Sigmoid colon (tissue), 4 donors: ENCODE results near the gene TOMM34.

Experiments
- EP300 ChIP-seq, 4 donors: sonication (generic); formaldehyde crosslinking; IDR thresholded peaks; one replicate each; pipeline ENCODE4 v1.6.1; 2017; ENCODE audit warnings: antibody characterized with exemption in 4 of 4
- POLR2A ChIP-seq, 2 donors: fragments of 450-650 bp; IDR thresholded peaks; one replicate each; pipeline ENCODE4 v1.6.1; 2016; ENCODE audit warnings: antibody characterized with exemption in 2 of 2, mild to moderate bottlenecking in 2 of 2, moderate library complexity in 2 of 2
- POLR2AphosphoS5 ChIP-seq, 4 donors: sonication (generic); formaldehyde crosslinking; IDR thresholded peaks; one replicate each; pipeline ENCODE4 v1.6.1; 2017; ENCODE audit warnings: antibody characterized with exemption in 4 of 4
- TF ChIP-seq, protein P1 (sequence below), 4 experiments: fragments of 450-650 bp in 3 of 4; fragments of 200-600 bp in 1 of 4; IDR thresholded peaks; one replicate each; pipeline ENCODE4 v1.5.1; 2016 to 2019; ENCODE audit warnings: antibody characterized with exemption in 4 of 4, mild to moderate bottlenecking in 3 of 4, moderate library complexity in 2 of 4

DNA sequence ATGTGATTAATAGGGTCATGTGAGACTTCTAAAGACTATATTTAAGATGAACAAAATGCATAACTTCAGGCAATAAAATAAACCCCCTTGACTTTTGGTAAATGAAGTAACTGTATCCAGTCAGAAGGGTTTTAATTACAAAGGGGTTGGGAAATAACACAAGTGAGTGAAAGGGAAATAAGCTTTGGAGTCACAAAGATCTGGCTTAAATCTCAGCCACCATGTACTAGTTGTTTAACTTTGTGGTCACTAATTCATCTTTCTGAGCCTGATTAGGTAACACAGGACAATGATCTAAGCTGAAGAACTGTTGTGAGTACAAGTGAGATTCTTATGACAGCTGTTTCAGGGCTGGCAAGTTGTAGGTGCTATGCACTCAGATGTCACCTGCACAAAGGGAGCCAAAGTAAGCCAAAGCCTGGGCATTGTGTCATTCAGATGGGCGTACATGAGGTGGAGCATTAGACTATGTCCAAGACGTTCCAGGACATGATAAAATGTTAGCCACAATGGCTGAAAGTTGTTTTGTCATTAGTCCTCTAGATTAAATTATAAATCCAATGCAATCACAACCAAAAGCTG lies 13.8 kb downstream of the TOMM34 start:
- TF ChIP-seq, protein P1, sequence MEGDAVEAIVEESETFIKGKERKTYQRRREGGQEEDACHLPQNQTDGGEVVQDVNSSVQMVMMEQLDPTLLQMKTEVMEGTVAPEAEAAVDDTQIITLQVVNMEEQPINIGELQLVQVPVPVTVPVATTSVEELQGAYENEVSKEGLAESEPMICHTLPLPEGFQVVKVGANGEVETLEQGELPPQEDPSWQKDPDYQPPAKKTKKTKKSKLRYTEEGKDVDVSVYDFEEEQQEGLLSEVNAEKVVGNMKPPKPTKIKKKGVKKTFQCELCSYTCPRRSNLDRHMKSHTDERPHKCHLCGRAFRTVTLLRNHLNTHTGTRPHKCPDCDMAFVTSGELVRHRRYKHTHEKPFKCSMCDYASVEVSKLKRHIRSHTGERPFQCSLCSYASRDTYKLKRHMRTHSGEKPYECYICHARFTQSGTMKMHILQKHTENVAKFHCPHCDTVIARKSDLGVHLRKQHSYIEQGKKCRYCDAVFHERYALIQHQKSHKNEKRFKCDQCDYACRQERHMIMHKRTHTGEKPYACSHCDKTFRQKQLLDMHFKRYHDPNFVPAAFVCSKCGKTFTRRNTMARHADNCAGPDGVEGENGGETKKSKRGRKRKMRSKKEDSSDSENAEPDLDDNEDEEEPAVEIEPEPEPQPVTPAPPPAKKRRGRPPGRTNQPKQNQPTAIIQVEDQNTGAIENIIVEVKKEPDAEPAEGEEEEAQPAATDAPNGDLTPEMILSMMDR (IDR thresholded peaks at IDR 0.05): no peak
- TF ChIP-seq POLR2A (IDR thresholded peaks at IDR 0.05): no peak
- TF ChIP-seq POLR2AphosphoS5 (IDR thresholded peaks at IDR 0.05): no peak
- no peak for TF ChIP-seq EP300 (IDR thresholded peaks at IDR 0.05)
